ENCODE results near the gene ZBTB20.

The ZBTB20 gene

DNA sequence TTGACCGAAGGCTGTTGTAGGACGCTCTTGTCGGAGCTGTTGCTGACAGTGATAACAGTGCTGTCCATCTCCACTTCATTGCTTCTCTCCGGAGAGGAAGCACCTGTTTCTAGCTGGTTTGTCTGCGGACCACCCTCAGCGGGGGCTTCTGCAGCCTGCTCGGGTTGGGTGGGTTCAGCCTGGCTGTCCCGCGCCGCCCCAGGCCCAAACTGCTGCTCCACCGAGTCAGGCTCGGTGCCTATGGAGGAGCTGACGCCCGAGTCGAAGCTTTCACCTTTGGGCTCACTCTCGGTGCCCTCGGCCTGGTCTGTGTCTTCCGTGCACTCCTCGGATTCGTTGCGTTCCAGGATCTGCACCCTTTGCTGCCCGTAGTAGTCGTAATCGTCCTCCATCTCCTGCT is 796.4 kb downstream of the ZBTB20 start:
- no peak overlapping the region for H3K4me3 ChIP-seq (ENCODE audit: low read depth, low read length)
- TF ChIP-seq, protein P1, sequence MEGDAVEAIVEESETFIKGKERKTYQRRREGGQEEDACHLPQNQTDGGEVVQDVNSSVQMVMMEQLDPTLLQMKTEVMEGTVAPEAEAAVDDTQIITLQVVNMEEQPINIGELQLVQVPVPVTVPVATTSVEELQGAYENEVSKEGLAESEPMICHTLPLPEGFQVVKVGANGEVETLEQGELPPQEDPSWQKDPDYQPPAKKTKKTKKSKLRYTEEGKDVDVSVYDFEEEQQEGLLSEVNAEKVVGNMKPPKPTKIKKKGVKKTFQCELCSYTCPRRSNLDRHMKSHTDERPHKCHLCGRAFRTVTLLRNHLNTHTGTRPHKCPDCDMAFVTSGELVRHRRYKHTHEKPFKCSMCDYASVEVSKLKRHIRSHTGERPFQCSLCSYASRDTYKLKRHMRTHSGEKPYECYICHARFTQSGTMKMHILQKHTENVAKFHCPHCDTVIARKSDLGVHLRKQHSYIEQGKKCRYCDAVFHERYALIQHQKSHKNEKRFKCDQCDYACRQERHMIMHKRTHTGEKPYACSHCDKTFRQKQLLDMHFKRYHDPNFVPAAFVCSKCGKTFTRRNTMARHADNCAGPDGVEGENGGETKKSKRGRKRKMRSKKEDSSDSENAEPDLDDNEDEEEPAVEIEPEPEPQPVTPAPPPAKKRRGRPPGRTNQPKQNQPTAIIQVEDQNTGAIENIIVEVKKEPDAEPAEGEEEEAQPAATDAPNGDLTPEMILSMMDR (conservative IDR thresholded peaks at IDR 0.05; ENCODE audit: low read depth, low read length) = no peak
- DNase-seq (ENCODE audit: low read depth) = no peak

DNA sequence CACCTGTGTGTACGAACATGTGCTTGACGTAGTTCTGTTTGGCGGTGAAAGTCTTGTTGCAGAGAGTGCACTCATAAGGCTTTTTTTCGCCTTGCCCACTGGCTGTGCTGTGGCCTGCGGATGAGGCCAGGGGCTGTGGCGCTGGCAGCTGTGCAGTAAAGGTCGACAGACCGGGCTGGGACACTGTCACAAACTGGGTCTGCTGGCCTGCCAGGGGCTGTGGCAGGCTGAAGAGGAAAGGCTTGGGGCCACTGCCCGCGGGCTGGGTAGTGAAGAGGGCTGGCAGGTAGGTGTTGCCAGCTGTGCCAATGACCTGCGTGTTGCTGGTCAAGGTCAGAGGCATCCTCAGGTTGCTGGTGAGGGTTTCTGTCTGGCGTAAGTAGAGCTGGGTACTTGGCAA is 796.8 kb downstream of the ZBTB20 start:
- TF ChIP-seq, protein P1 (conservative IDR thresholded peaks at IDR 0.05; ENCODE audit: low read depth, low read length) = no peak
- no peak for DNase-seq (ENCODE audit: low read depth)
- no peak overlapping the region for H3K4me3 ChIP-seq (ENCODE audit: low read depth, low read length)

GRCh38 chr3:114344492-114344891 is 802.6 kb downstream of the ZBTB20 start:
- no peak for DNase-seq (ENCODE audit: low read depth)
- H3K4me3 ChIP-seq (ENCODE audit: low read depth, low read length) = no peak overlapping the region
- TF ChIP-seq, protein P1 (conservative IDR thresholded peaks at IDR 0.05; ENCODE audit: low read depth, low read length) = no peak

GRCh38 chr3:114338651-114339357 is 808.3 kb downstream of the ZBTB20 start:
- no peak for DNase-seq (ENCODE audit: low read depth)
- no peak overlapping the region for H3K4me3 ChIP-seq (ENCODE audit: low read depth, low read length)
- TF ChIP-seq, protein P1 (conservative IDR thresholded peaks at IDR 0.05; ENCODE audit: low read depth, low read length) = no peak

DNA sequence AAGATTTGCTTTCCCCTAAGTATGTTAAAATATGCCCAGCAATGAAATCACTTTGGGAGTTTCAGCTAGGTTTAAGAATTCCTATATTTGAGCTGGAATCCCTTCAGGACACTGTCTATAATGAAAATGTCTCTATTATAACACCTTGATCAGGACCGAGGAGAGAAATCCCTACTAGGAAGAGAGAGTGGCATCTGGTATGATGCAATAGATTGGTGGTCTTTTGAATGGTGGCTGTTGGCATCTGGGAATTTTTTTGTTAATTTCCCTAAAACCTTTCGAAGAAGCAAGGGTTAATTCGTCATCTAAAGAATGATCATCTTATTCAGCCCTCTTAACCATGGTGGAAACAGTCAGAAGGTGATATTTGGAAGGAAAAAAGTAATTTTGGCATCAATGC is 810.2 kb downstream of the ZBTB20 start:
- TF ChIP-seq, protein P1 (conservative IDR thresholded peaks at IDR 0.05; ENCODE audit: low read depth, low read length) = no peak
- no peak for DNase-seq (ENCODE audit: low read depth)

DNA sequence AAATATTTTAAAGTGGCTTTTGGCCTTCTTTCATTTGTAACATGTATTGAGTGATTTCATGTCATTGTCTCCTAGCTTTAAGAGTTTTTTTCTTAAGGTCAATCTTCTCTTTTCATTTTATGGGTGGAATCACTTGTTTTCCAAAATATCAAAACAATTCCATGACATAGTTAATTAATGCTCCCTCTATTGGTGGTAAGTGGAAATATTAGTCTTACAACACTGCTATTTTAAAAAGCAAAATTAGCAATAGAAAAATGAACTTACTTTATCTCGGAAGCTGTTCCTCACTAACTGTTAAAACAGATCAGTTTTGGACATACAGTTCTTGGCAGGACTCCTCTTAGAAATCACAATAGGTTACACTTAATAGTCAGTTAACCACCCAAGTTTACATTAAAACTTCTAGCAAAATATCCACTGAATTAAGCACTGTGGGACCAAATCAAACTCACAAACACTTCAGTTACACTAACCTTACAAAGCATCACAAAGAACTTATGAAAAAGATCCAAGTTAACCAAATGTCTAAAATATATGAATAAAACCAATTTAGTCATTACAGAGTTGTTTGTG is 810.9 kb downstream of the ZBTB20 start:
- H3K4me3 ChIP-seq (ENCODE audit: low read depth, low read length) = no peak overlapping the region
- DNase-seq (ENCODE audit: low read depth) = peak; percentile 26
- TF ChIP-seq, protein P1 (conservative IDR thresholded peaks at IDR 0.05; ENCODE audit: low read depth, low read length) = peak; percentile 48

More for the DNA sequence above, 810.2 kb downstream of the ZBTB20 start:
- H3K4me3 ChIP-seq (ENCODE audit: low read depth, low read length) = no peak overlapping the region

DNA sequence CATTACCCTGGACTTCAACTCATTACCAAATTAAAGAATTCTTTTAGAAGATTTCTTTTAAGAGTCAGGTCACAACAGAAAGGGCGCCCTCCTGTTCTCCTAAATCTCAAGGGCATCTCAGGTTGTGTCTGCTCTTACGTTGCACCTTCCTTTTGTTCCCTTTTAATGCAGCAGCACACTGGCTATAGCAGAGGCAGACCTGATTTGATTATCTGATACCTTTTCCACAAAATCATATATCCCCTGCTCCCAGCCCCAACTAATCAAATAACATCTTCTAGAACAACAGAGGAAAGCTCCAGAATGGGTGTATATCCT is 813.2 kb downstream of the ZBTB20 start:
- TF ChIP-seq, protein P1 (conservative IDR thresholded peaks at IDR 0.05; ENCODE audit: low read depth, low read length) = no peak
- no peak for DNase-seq (ENCODE audit: low read depth)
- H3K4me3 ChIP-seq (ENCODE audit: low read depth, low read length) = no peak overlapping the region
